GM19372 (cell line): Measurements from ENCODE around the gene RNF115.

ENCODE experiments used
- ATAC-seq: cut with Tn5 transposase; IDR thresholded peaks from one replicate; pipeline ENCODE4 v1.9.1; 2021; ENCODE audit warnings: mild to moderate bottlenecking, low read depth, moderate library complexity; ENCODE audit not compliant: unreplicated experiment

RNF115 gene

GRCh38 chr1:145707183-145707867 lies 116.6 kb downstream of the RNF115 start, which contains the start of gene PDZK1:
PDZK1 (minus strand) TSS chr1:145707368; CDS start chr1:145688021, 19,347 bp downstream.
- no peak for ATAC-seq

GRCh38 chr1:145706086-145706664 lies 117.7 kb downstream of the RNF115 start:
- no peak for ATAC-seq

- ATAC-seq: no peak
Measured at GRCh38 chr1:145705622-145706021, 118.3 kb downstream of the RNF115 start.

- ATAC-seq: no peak
Measured at GRCh38 chr1:145702826-145703225, 121.1 kb downstream of the RNF115 start.

- ATAC-seq: no peak
Measured at GRCh38 chr1:145702052-145702451, 121.8 kb downstream of the RNF115 start.

GRCh38 chr1:145701306-145701862 lies 122.5 kb downstream of the RNF115 start:
- ATAC-seq: no peak

GRCh38 chr1:145696630-145696960 lies 127.3 kb downstream of the RNF115 start:
- no peak for ATAC-seq

GRCh38 chr1:145695821-145696629 lies 127.9 kb downstream of the RNF115 start:
- no peak for ATAC-seq

GRCh38 chr1:145692785-145693443 lies 131.0 kb downstream of the RNF115 start:
- ATAC-seq: no peak

- no peak for ATAC-seq
Measured at GRCh38 chr1:145690587-145691558, 133.0 kb downstream of the RNF115 start.

GRCh38 chr1:145689922-145690321 lies 134.0 kb downstream of the RNF115 start:
- ATAC-seq: no peak

GRCh38 chr1:145688924-145689323 lies 135.0 kb downstream of the RNF115 start:
- ATAC-seq: no peak
